HepG2 (cell line): ENCODE results near the gene EIF5A. TPM values are rescaled to one million over a fixed set of nuclear protein-coding genes. Genes with fewer than 3 reads are reported as not detected.

Source experiments
- ARHGAP35 ChIP-seq: sonication (generic); formaldehyde crosslinking; IDR thresholded peaks from 2 replicates; pipeline ENCODE4 v1.9.0; 2022; ENCODE audit warnings: mild to moderate bottlenecking, inconsistent platforms, moderate library complexity, missing genetic modification reagents, borderline replicate concordance
- CAMTA2 ChIP-seq: sonication (generic); formaldehyde crosslinking; IDR thresholded peaks from 2 replicates; pipeline ENCODE4 v1.4.0; 2020; ENCODE audit warnings: mild to moderate bottlenecking, missing genetic modification reagents, borderline replicate concordance
- ETV6 ChIP-seq: sonication (generic); formaldehyde crosslinking; conservative IDR thresholded peaks from 2 replicates; pipeline ENCODE4 v1.4.0; 2020; ENCODE audit warnings: missing genetic modification reagents
- KLF15 ChIP-seq: sonication (generic); formaldehyde crosslinking; IDR thresholded peaks from 2 replicates; pipeline ENCODE4 v1.8.1; 2023; ENCODE audit warnings: borderline replicate concordance, mild to moderate bottlenecking, inconsistent platforms, missing genetic modification reagents, mixed read lengths
- MTA3 ChIP-seq: sonication (generic); formaldehyde crosslinking; IDR thresholded peaks from 2 replicates; pipeline ENCODE4 v1.4.0; 2020; ENCODE audit warnings: missing genetic modification reagents
- NFE2L2 ChIP-seq: fragments of 150-350 bp; IDR thresholded peaks from 2 replicates; pipeline ENCODE4 v1.6.1; 2014; ENCODE audit warnings: low read length
- NFIB ChIP-seq: sonication (generic); formaldehyde crosslinking; IDR thresholded peaks from 2 replicates; pipeline ENCODE4 v1.9.0; 2021; ENCODE audit warnings: missing genetic modification reagents, mild to moderate bottlenecking, borderline replicate concordance
- RBM22 ChIP-seq: fragments of 200-400 bp; formaldehyde crosslinking; optimal IDR thresholded peaks from 2 replicates; pipeline ENCODE3; 2017; ENCODE audit warnings: mild to moderate bottlenecking, low read length, moderate library complexity
- ZNF180 ChIP-seq: sonication (generic); formaldehyde crosslinking; IDR thresholded peaks from 2 replicates; pipeline ENCODE4 v1.4.0; 2020; ENCODE audit warnings: low read depth, missing genetic modification reagents, borderline replicate concordance
- ZNF263 ChIP-seq: sonication (generic); formaldehyde crosslinking; IDR thresholded peaks from 2 replicates; pipeline ENCODE4 v1.4.0; 2020; ENCODE audit warnings: missing genetic modification reagents
- ZNF350 ChIP-seq: sonication (generic); formaldehyde crosslinking; IDR thresholded peaks from 2 replicates; pipeline ENCODE4 v1.4.0; 2020; ENCODE audit warnings: mild to moderate bottlenecking, low read depth, missing genetic modification reagents, borderline replicate concordance
- ZNF790 ChIP-seq: sonication (generic); formaldehyde crosslinking; IDR thresholded peaks from 2 replicates; pipeline ENCODE4 v1.8.0; 2022; ENCODE audit warnings: missing genetic modification reagents, mild to moderate bottlenecking, borderline replicate concordance
- ZSCAN12 ChIP-seq: sonication (generic); formaldehyde crosslinking; IDR thresholded peaks from 2 replicates; pipeline ENCODE4 v1.9.0; 2021; ENCODE audit warnings: mild to moderate bottlenecking, missing genetic modification reagents
- polyA plus RNA-seq, 8 experiments: library from polyadenylated mRNA; depleted of rRNA in 3 of 8; stranded (reverse) in 7 of 8; unstranded in 1 of 8; fragments of >200 nt; fragmentation: Illumina TruSeq in 4 of 8; extraction: Trizol in 4 of 8; gene quantifications; 2 replicates each; pipeline versions ENCODE4 v1.2.1 to v1.2.3, GENCODE V29; 2011 to 2016; ENCODE audit warnings: low read depth in 4 of 8, missing spikeins in 1 of 8, mixed read lengths in 1 of 8; ENCODE audit not compliant: insufficient read depth in 1 of 8
- total RNA-seq, 5 experiments: library from RNA; depleted of rRNA; stranded (reverse); fragments of >200 nt; fragmentation: Illumina TruSeq; extraction: Trizol; gene quantifications; 2 replicates each; pipeline ENCODE4 v1.2.3, GENCODE V29; 2016; ENCODE audit warnings: low read depth in 1 of 5
- TF ChIP-seq, protein P1 (sequence below): sonication (generic); formaldehyde crosslinking; IDR thresholded peaks from 2 replicates; pipeline ENCODE4 v1.4.0; 2020; ENCODE audit warnings: mild to moderate bottlenecking, missing genetic modification reagents, borderline replicate concordance
- TF ChIP-seq, protein P2 (sequence below): sonication (generic); formaldehyde crosslinking; IDR thresholded peaks from 2 replicates; pipeline ENCODE4 v1.9.0; 2021; ENCODE audit warnings: missing genetic modification reagents, borderline replicate concordance
- TF ChIP-seq, protein P3 (sequence below): sonication (generic); formaldehyde crosslinking; IDR thresholded peaks from 2 replicates; pipeline ENCODE4 v1.9.0; 2021; ENCODE audit warnings: missing genetic modification reagents, mild to moderate bottlenecking, borderline replicate concordance

The EIF5A gene
- total and polyA plus RNA-seq, 2 of the 13 experiments (the other 11 are each of a cell fraction or from before 2014, with no cell fraction given): 319 to 337 TPM

DNA sequence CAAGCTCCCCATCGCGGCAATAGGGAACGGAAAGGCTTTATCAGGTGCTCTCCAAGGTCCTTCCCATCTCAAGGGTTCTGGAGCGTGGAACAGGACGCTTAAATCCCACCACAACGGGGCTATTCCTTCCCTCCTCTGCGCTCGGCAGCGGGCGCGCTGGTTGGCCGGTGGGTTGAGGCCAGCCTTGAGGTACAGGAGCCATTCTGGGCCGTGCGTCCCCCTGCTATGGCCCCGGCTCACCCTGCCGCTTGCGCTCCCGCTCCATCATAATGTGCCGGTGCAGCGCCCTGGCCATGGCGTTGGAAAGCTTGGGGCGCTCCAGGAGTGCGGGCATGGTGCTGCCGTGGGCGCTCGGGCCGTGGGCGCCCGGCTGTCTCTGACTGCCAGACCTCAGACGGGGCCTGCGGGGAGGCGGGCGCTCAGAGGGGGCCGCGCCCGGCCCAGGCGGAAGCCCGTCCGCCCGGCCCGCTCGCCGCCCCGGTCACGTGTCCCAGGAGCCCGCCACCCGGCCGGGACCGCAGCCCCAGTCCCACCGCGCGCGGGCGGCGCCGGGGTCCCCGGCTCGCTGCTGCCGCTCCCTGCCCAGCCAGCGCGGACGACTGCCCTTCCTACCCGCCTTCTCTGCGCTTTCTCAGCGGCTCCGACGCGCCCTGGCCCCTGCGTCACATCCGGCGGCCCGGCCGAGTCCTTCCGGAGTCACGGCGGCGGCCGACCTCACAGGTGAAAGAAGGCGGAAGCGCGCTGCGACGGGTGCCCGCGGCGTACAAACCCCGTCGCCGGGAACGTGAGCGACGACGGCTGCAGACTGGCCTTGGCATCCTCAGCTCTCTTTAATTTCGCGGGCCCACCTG is 7.5 kb downstream of the EIF5A start, which contains the start of gene GPS2 (continued):
- TF ChIP-seq, protein P1, sequence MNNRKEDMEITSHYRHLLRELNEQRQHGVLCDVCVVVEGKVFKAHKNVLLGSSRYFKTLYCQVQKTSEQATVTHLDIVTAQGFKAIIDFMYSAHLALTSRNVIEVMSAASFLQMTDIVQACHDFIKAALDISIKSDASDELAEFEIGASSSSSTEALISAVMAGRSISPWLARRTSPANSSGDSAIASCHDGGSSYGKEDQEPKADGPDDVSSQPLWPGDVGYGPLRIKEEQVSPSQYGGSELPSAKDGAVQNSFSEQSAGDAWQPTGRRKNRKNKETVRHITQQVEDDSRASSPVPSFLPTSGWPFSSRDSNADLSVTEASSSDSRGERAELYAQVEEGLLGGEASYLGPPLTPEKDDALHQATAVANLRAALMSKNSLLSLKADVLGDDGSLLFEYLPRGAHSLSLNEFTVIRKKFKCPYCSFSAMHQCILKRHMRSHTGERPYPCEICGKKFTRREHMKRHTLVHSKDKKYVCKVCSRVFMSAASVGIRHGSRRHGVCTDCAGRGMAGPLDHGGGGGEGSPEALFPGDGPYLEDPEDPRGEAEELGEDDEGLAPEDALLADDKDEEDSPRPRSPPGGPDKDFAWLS (CRISPR knock-in tag): no peak
- TF ChIP-seq ARHGAP35 (CRISPR knock-in tag) (no peak), ZNF180 (CRISPR knock-in tag) (no peak), ZNF790 (no peak), ZSCAN12 (peak; percentile 73; the same call in 1 of the 2 replicates), NFE2L2 (no peak), ZNF350 (CRISPR knock-in tag) (peak; percentile 83), NFIB (CRISPR knock-in tag) (no peak), ZNF263 (CRISPR knock-in tag) (peak; percentile 44; the same call in 1 of the 2 replicates), MTA3 (CRISPR knock-in tag) (no peak), KLF15 (CRISPR knock-in tag) (no peak), CAMTA2 (no peak), ETV6 (CRISPR knock-in tag) (peak; percentile 78; the same call in 1 of the 2 replicates), RBM22 (no peak)
- TF ChIP-seq, protein P2, sequence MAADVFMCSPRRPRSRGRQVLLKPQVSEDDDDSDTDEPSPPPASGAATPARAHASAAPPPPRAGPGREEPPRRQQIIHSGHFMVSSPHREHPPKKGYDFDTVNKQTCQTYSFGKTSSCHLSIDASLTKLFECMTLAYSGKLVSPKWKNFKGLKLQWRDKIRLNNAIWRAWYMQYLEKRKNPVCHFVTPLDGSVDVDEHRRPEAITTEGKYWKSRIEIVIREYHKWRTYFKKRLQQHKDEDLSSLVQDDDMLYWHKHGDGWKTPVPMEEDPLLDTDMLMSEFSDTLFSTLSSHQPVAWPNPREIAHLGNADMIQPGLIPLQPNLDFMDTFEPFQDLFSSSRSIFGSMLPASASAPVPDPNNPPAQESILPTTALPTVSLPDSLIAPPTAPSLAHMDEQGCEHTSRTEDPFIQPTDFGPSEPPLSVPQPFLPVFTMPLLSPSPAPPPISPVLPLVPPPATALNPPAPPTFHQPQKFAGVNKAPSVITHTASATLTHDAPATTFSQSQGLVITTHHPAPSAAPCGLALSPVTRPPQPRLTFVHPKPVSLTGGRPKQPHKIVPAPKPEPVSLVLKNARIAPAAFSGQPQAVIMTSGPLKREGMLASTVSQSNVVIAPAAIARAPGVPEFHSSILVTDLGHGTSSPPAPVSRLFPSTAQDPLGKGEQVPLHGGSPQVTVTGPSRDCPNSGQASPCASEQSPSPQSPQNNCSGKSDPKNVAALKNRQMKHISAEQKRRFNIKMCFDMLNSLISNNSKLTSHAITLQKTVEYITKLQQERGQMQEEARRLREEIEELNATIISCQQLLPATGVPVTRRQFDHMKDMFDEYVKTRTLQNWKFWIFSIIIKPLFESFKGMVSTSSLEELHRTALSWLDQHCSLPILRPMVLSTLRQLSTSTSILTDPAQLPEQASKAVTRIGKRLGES (CRISPR knock-in tag): 0 out of 2 replicates have a peak, but pooled peaks have one; percentile 23
- TF ChIP-seq, protein P3, sequence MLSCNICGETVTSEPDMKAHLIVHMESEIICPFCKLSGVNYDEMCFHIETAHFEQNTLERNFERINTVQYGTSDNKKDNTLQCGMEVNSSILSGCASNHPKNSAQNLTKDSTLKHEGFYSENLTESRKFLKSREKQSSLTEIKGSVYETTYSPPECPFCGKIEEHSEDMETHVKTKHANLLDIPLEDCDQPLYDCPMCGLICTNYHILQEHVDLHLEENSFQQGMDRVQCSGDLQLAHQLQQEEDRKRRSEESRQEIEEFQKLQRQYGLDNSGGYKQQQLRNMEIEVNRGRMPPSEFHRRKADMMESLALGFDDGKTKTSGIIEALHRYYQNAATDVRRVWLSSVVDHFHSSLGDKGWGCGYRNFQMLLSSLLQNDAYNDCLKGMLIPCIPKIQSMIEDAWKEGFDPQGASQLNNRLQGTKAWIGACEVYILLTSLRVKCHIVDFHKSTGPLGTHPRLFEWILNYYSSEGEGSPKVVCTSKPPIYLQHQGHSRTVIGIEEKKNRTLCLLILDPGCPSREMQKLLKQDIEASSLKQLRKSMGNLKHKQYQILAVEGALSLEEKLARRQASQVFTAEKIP (CRISPR knock-in tag): no peak
